ENCODE results near the gene CREB3L2.

The CREB3L2 gene

DNA sequence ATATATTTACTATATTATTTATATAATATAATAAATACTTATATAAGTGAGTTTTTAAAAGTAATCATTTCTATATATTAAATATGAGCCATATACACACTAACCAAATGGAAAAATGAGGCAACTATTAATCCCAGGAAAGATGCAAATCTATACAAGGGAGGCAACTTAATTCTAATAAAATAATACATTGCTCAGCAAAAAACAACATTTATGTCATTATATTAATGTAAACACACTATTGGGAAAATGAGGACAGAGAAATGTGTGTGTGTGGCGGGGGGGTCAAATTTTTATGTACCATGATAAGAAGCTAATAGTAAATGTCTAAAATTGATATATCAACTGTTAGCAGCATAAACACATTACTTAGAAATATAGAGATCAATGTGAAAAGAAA lies 131.8 kb downstream of the CREB3L2 start:
- peaks cover 3% of the 10 kb centered on the region for H3K9me3 ChIP-seq
- no peaks in the 10 kb centered on the region for H3K27me3 ChIP-seq (ENCODE audit: low read depth)
- H3K4me1 ChIP-seq, result no peaks in the 10 kb centered on the region
- in situ Hi-C loops (cut with MboI; ENCODE audit: low sequenced_read_pairs), result no loop called here
- no peak overlapping the region for H3K4me3 ChIP-seq
- peaks cover 4% of the 10 kb centered on the region; the same call in 1 of the 2 replicates for H3K36me3 ChIP-seq (replicated peaks)
- no peak for DNase-seq (ENCODE audit: low spot score in 2 of 2)

DNA sequence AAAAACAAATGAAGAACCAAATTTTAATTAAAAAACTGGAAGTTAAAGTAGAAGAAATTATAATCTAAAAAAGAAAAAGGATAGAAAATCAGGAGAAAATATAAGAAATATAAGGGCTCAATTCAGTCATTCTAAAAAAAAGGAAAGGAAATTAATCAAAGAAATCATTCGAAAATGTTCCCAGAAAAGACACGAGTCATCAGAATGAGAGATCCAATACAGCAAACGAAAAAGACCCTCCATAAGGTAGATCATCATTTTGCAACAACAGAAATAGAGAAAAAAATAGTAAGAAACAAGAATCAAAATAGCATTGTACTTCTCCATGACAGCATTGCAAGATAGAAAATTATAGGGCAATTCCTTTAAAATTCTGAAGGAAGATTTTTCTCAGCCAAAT lies 132.6 kb downstream of the CREB3L2 start:
- Histone ChIP-seq H3K4me1 (no peaks in the 10 kb centered on the region), H3K4me3 (no peak overlapping the region), H3K27me3 (ENCODE audit: low read depth) (no peaks in the 10 kb centered on the region), H3K9me3 (peaks cover 3% of the 10 kb centered on the region), H3K36me3 (replicated peaks) (peaks cover under 1% of the 10 kb centered on the region; the same call in 1 of the 2 replicates)
- DNase-seq (ENCODE audit: low spot score in 2 of 2), result no peak
- in situ Hi-C loops (cut with MboI; ENCODE audit: low sequenced_read_pairs), result no loop called here

DNA sequence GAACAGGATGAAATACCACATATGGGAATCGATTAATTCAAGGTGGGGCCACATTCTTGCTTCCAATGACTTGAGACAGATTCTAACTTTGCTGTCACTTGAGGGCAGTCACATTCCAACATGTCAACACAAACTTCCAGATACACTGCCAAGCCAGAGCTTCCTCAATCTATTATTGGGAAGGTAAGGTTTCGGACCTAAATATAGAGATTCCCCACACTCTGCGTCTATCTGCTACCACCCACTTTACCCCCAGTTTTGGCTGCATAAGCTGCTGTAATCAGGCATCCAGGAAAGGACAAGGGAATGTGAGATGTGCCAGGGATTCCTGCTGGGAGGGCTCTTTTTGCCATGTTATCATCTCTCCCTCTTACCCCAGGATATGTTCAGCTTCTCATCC lies 134.6 kb downstream of the CREB3L2 start:
- H3K27me3 ChIP-seq (ENCODE audit: low read depth), result no peaks in the 10 kb centered on the region
- no peaks in the 10 kb centered on the region for H3K36me3 ChIP-seq (replicated peaks)
- H3K4me1 ChIP-seq, result no peaks in the 10 kb centered on the region
- DNase-seq (ENCODE audit: low spot score in 2 of 2), result no peak
- H3K9me3 ChIP-seq, result peaks cover 3% of the 10 kb centered on the region
- no peak overlapping the region for H3K4me3 ChIP-seq
- in situ Hi-C loops (cut with MboI; ENCODE audit: low sequenced_read_pairs), result no loop called here

DNA sequence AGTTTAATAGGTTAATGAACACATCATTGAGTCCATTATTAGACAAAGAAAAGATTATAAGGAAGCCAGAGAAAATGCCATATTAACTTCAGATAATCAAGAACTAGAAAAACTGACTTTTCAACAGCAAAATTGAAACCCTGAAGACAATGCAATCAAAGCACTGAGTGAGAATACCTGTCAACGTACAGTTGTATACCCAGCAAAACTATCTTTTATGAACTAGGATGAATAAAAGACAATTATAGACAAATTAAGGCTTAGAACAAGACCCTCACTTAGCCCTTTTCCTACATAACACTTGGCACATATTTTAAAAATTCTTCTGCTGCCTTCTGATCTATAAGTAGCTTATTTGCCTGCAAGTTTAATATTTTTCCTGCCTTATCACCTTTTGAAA lies 136.1 kb downstream of the CREB3L2 start:
- H3K4me1 ChIP-seq, result peaks cover 2% of the 10 kb centered on the region
- H3K27me3 ChIP-seq (ENCODE audit: low read depth), result no peaks in the 10 kb centered on the region
- H3K4me3 ChIP-seq, result no peak overlapping the region
- no peaks in the 10 kb centered on the region for H3K36me3 ChIP-seq (replicated peaks)
- peaks cover 3% of the 10 kb centered on the region for H3K9me3 ChIP-seq
- DNase-seq (ENCODE audit: low spot score in 2 of 2), result no peak
- in situ Hi-C loops (cut with MboI; ENCODE audit: low sequenced_read_pairs), result no loop called here

DNA sequence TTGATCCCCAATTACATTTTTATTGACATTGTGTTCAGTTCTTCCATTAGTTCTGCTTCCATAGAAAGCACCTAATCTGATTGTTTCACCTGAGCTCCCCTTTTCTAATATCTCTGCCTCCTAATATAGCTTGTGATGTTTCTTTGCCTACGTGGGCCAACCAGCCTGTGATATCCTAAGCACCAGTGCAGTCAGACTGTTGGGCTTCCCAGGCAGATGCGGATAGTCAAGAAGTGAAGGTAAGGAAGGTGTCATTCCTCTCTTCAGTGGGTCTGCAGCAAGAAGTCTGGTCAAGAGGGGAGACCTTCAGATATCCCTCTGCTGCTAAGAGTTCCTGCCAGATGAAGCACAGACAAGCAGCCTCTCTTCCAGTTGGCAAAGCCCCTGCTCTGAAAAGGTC lies 138.9 kb downstream of the CREB3L2 start:
- in situ Hi-C loops (cut with MboI; ENCODE audit: low sequenced_read_pairs), result no loop called here
- Histone ChIP-seq H3K9me3 (peaks cover 3% of the 10 kb centered on the region), H3K36me3 (replicated peaks) (no peaks in the 10 kb centered on the region), H3K27me3 (ENCODE audit: low read depth) (no peaks in the 10 kb centered on the region), H3K4me3 (no peak overlapping the region), H3K4me1 (peaks cover 6% of the 10 kb centered on the region)
- DNase-seq (ENCODE audit: low spot score in 2 of 2), result no peak

DNA sequence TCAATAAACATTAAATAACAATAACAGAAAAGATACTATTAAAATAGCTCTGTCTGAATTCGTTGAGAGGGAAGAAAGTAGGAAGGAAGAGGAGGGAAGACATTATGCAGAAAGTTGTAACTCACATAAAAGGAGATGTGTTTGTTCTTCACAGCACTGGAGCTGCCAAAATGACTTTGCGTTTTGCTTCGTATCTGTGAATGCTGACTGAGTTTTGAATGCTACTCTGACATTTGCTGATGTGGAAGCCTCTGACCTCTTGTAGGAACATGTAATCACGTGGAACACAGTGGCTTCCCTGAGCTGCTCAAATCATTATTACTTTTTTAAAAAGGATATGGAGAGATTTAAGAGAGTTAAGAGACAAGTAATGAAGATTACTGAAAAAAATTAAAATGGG lies 139.5 kb downstream of the CREB3L2 start:
- no peaks in the 10 kb centered on the region for H3K36me3 ChIP-seq (replicated peaks)
- in situ Hi-C loops (cut with MboI; ENCODE audit: low sequenced_read_pairs), result no loop called here
- H3K27me3 ChIP-seq (ENCODE audit: low read depth), result no peaks in the 10 kb centered on the region
- peaks cover 3% of the 10 kb centered on the region for H3K9me3 ChIP-seq
- no peak for DNase-seq (ENCODE audit: low spot score in 2 of 2)
- no peak overlapping the region for H3K4me3 ChIP-seq
- peaks cover 6% of the 10 kb centered on the region for H3K4me1 ChIP-seq

DNA sequence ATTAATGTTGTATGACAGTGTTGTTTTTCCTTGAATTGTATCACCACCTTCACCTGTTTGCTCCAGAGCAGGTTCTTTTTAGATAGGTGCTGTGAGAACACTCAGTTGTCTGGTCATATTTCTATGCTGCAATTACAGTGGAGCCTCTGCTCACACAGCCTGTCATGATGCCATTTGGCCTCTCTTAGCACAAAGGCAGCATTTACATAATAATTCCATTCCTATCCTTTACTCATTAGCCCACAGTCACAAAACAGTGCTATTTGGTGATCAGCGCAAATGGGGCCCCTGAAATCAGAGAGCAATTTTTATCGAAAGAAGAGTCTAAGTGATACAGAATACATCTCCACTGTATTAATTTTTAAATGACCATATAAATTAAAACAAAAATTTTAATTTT lies 141.3 kb downstream of the CREB3L2 start:
- DNase-seq (ENCODE audit: low spot score in 2 of 2), result peak; percentile 38 to 66
- in situ Hi-C loops (cut with MboI; ENCODE audit: low sequenced_read_pairs), result no loop called here

DNA sequence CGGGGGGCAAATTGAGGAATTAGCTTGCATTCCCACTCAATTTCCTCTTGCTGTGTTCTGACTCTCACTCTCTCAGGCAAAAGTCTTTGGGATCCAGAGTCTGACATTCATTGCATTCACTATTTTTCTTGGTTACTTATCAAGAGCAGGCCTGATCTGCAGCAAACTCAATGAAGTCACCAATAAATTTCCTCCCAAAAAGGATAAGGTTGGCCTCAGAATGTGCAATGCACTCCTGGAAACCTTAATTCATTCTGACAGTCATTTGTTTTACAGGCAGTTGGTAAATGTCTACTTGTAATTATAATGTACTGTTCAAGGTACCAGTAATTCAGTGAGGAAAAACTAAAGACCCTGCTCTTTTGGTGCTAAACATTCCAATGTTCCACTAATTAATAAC lies 148.8 kb downstream of the CREB3L2 start:
- DNase-seq (ENCODE audit: low spot score in 2 of 2), result no peak
- Histone ChIP-seq H3K4me1 (no peaks in the 10 kb centered on the region), H3K9me3 (no peaks in the 10 kb centered on the region), H3K27me3 (ENCODE audit: low read depth) (peaks cover 6% of the 10 kb centered on the region), H3K36me3 (replicated peaks) (no peaks in the 10 kb centered on the region), H3K4me3 (no peak overlapping the region)
- in situ Hi-C loops (cut with MboI; ENCODE audit: low sequenced_read_pairs), result no loop called here

More for the DNA sequence above, 141.3 kb downstream of the CREB3L2 start:
- H3K4me1 ChIP-seq, result peaks cover 6% of the 10 kb centered on the region
- no peaks in the 10 kb centered on the region for H3K27me3 ChIP-seq (ENCODE audit: low read depth)
- H3K4me3 ChIP-seq, result no peak overlapping the region
- H3K9me3 ChIP-seq, result no peaks in the 10 kb centered on the region
- H3K36me3 ChIP-seq (replicated peaks), result no peaks in the 10 kb centered on the region

DNA sequence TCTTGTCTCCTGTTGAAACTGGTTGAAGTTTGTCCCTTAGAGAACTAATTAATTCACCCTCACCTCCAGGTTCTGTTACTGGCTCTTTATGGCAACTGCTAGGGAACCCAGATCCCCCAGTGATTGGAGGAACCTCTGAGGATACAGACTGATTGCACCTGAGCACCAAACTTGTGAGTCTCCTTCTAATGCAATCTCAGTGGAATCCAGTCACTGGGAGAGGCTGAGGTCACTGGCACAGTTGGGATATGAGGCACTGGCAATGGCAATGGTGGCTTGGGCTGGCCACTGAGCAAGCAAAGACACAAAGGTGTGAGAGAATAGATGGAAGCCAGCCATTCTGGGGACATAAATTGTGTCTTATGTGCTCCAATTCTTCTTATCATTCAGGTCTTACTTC lies 149.8 kb downstream of the CREB3L2 start:
- Histone ChIP-seq H3K36me3 (replicated peaks) (no peaks in the 10 kb centered on the region), H3K4me3 (no peak overlapping the region), H3K9me3 (no peaks in the 10 kb centered on the region), H3K4me1 (no peaks in the 10 kb centered on the region; the same call in none of the 2 replicates), H3K27me3 (ENCODE audit: low read depth) (peaks cover 16% of the 10 kb centered on the region)
- no peak for DNase-seq (ENCODE audit: low spot score in 2 of 2)
- in situ Hi-C loops (cut with MboI; ENCODE audit: low sequenced_read_pairs), result no loop called here

DNA sequence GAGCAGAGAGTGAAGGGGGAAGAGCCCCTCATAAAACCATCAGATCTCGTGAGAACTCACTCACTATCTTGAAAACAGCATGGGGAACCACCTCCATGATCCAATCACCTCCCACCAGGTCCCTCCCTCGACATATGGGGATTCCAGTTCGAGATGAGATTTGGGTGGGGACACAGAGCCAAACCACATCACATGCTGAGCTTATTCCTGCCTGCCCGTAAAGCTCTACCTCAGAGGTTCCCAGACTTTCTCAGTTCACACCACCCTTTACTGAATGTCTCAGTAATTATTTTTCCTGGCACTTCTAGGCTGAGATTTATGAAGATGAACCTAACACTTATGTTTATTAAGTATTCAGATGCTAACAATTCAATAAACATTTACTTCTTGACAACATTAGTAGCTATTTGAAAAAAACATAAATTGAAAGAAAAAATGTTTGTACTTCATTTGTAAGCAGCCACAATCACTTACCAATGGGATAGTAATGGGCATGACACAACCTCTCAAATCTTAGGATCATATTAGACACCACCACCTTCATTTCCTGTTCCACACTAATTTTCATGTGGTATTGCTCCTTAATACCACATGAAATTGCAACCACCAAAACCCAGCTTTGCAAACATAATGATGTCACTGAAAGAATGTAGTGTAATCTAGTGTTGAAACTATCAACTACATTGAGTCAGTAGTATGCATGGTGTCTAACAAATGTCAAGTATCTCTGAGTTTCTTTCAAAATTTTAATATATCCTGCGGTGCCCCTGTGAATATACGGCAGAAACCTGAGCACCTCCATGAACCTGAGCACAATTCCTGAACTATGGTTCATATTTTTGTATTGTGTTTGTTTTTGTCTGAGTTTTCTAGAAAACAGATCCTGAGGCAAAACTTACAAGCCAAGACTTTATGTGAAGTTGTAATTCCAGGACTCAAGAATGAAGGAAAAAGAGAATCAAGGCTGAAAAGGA lies 150.6 kb downstream of the CREB3L2 start:
- no peaks in the 10 kb centered on the region for H3K9me3 ChIP-seq
- in situ Hi-C loops (cut with MboI; ENCODE audit: low sequenced_read_pairs), result no loop called here
- H3K4me1 ChIP-seq, result no peaks in the 10 kb centered on the region; the same call in none of the 2 replicates
- no peak for DNase-seq (ENCODE audit: low spot score in 2 of 2)
- H3K36me3 ChIP-seq (replicated peaks), result no peaks in the 10 kb centered on the region
- peaks cover 21% of the 10 kb centered on the region for H3K27me3 ChIP-seq (ENCODE audit: low read depth)
- H3K4me3 ChIP-seq, result no peak overlapping the region

DNA sequence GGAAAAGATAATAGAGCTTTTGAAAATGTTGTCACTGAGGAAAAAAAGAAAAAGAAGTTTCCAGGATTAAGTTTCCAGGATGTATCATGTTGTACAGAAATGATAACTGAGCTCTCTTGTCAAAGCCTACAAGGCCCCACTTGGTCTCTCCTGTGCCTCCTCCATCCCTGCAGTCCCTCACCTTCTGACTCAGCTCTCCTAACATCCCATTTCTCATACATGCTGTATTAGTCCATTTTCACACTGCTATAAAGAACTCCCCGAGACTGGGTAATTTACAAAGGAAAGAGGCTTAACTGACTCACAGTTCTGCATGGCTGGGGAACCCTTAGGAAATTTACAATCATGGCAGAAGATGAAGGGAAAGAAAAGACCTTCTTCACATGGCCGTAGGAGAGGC lies 151.3 kb downstream of the CREB3L2 start:
- no peaks in the 10 kb centered on the region for H3K36me3 ChIP-seq (replicated peaks)
- in situ Hi-C loops (cut with MboI; ENCODE audit: low sequenced_read_pairs), result no loop called here
- no peak for DNase-seq (ENCODE audit: low spot score in 2 of 2)
- H3K4me3 ChIP-seq, result no peak overlapping the region
- peaks cover 28% of the 10 kb centered on the region for H3K27me3 ChIP-seq (ENCODE audit: low read depth)
- no peaks in the 10 kb centered on the region for H3K9me3 ChIP-seq
- H3K4me1 ChIP-seq, result no peaks in the 10 kb centered on the region; the same call in none of the 2 replicates

DNA sequence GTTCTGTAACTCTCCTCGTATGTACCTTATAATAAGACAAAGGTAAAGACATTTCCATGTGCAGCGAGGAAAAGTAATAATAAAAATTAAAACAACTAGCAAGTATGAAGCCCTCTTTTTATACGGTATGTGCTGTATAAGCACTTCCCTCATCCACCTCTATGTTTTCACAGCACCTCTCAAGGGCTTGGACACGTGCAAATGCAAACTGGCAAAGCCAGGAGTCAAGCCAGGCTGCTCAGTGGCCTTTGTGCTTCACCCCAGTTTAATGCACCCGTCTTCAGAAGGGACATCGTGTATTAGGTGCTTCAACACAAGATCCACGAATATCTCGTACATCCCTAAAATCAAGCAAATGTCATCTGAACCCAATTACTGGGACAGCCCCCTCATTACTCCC lies 153.8 kb downstream of the CREB3L2 start:
- H3K4me1 ChIP-seq, result no peaks in the 10 kb centered on the region; the same call in none of the 2 replicates
- in situ Hi-C loops (cut with MboI; ENCODE audit: low sequenced_read_pairs), result no loop called here
- peaks cover 47% of the 10 kb centered on the region for H3K27me3 ChIP-seq (ENCODE audit: low read depth)
- no peak for DNase-seq (ENCODE audit: low spot score in 2 of 2)
- no peaks in the 10 kb centered on the region for H3K36me3 ChIP-seq (replicated peaks)
- H3K4me3 ChIP-seq, result no peak overlapping the region
- no peaks in the 10 kb centered on the region for H3K9me3 ChIP-seq

DNA sequence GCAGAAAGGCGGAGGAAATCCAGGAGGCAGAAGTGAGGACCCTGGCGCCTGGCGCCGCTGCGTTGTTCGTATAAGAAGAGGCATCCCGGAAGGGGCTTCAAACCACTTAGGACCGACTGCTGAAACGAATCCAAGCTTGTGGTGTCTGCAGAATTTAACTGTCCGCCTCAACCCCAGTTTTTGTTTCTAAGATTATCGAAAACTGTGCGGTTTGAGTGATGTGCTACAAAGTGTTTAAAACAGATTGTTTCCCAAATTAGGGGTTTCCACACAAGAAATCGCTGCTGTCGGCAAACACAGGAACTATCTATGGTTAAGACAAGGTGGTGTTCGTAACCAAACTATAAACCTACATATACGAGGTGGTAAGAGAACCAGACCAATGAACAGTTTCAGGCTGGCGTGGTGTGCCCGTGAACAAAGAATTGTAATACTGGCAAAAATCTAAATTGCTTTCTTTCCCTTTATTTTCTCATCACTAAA lies 154.3 kb downstream of the CREB3L2 start:
- Histone ChIP-seq H3K27me3 (ENCODE audit: low read depth) (peaks cover 47% of the 10 kb centered on the region), H3K4me3 (peak overlapping the region; percentile 24), H3K9me3 (no peaks in the 10 kb centered on the region), H3K36me3 (replicated peaks) (no peaks in the 10 kb centered on the region), H3K4me1 (no peaks in the 10 kb centered on the region; the same call in none of the 2 replicates)
- in situ Hi-C loops (cut with MboI; ENCODE audit: low sequenced_read_pairs), result no loop called here
- peak in 1 of 2 experiments; percentile 26 for DNase-seq (ENCODE audit: low spot score in 2 of 2)

DNA sequence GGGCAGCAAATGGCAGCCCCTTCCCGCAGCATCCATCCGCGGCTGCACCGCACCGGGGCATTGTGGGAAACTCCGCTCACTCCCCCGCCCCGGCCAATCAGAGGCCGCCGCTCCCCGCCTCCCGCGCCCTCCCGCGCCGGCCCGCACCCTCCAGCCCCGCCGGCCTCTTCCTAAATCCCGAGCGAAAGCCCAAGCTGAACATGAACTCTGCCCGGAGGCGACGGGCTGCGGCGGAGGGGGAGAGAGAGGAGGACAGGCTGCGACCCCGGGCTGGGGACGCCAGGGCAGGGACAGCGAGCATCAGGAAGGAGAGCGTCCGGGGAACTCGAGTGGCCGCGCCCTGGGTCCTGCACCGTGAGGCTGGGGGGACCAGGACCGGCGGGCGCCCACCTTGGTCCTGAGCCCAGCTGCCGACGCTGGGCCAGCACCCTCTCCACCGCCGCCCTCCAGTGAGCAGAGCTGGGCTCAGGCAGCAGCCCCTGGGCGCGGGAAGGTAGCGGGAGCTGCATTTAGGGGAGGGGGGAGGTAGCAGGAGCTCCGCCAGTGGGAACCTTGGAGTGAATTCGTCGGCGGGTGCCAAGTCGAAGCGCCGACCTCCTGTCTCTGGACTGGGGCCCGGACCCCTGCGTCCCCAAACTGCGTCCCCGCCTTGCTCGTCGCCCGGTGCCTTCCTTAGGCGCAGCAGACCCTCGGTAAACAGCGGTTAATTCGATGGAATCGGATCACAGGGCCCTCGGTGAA lies 154.9 kb downstream of the CREB3L2 start, which contains the start of gene DGKI:
Gene DGKI, minus strand, starts transcription at position 148 of the 741 bp plus-strand sequence.
- no peaks in the 10 kb centered on the region for H3K9me3 ChIP-seq
- peak in 1 of 2 experiments; percentile 51 for DNase-seq (ENCODE audit: low spot score in 2 of 2)
- peak within 1 kb of the TSS; percentile 24 for H3K4me3 ChIP-seq
- no peaks in the 10 kb centered on the region; the same call in none of the 2 replicates for H3K4me1 ChIP-seq
- in situ Hi-C loops (cut with MboI; ENCODE audit: low sequenced_read_pairs), result no loop called here
- H3K27me3 ChIP-seq (ENCODE audit: low read depth), result peaks cover 50% of the 10 kb centered on the region
- no peaks in the 10 kb centered on the region for H3K36me3 ChIP-seq (replicated peaks)

Measured in HAP-1 (cell line).